ENCODE data around the gene KIFBP. TPM values are rescaled to one million over a fixed set of nuclear protein-coding genes. Genes with fewer than 3 reads are reported as not detected.

Gene KIFBP
- total RNA-seq, 1 experiment from 2014 or later: 44.7 TPM

GRCh38 chr10:68981074-68981473 lies 7.5 kb upstream of the KIFBP start:
- no peak overlapping the region for H4K5ac ChIP-seq (ENCODE audit: insufficient read length, low read depth, low read length)
- H4K8ac ChIP-seq (replicated peaks; ENCODE audit: insufficient read length, low read depth, low read length): no peak overlapping the region
- no peak overlapping the region for H3K56ac ChIP-seq (ENCODE audit: insufficient read length, low read depth, low read length)
- H3K79me1 ChIP-seq (ENCODE audit: insufficient read depth, low read depth, low read length, poor library complexity, severe bottlenecking): peaks cover 5% of the 10 kb centered on the region
- H2BK20ac ChIP-seq (ENCODE audit: low read depth, low read length, poor library complexity, severe bottlenecking): no peak overlapping the region
- no peak overlapping the region for H3T11ph ChIP-seq (ENCODE audit: low read length)
- TF ChIP-seq, protein P1, sequence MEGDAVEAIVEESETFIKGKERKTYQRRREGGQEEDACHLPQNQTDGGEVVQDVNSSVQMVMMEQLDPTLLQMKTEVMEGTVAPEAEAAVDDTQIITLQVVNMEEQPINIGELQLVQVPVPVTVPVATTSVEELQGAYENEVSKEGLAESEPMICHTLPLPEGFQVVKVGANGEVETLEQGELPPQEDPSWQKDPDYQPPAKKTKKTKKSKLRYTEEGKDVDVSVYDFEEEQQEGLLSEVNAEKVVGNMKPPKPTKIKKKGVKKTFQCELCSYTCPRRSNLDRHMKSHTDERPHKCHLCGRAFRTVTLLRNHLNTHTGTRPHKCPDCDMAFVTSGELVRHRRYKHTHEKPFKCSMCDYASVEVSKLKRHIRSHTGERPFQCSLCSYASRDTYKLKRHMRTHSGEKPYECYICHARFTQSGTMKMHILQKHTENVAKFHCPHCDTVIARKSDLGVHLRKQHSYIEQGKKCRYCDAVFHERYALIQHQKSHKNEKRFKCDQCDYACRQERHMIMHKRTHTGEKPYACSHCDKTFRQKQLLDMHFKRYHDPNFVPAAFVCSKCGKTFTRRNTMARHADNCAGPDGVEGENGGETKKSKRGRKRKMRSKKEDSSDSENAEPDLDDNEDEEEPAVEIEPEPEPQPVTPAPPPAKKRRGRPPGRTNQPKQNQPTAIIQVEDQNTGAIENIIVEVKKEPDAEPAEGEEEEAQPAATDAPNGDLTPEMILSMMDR (conservative IDR thresholded peaks at IDR 0.05): peak; percentile 55; the same call in 2 of the 3 replicates
- H3K23me2 ChIP-seq (ENCODE audit: insufficient read length, low read depth, low read length, poor library complexity, severe bottlenecking): no peaks in the 10 kb centered on the region
- no peak overlapping the region for H4K91ac ChIP-seq (ENCODE audit: insufficient read length, low read depth, low read length)
- H3K27ac ChIP-seq (ENCODE audit: insufficient read length, low read depth, low read length): no peak overlapping the region
- no peak for DNase-seq
- no peak overlapping the region for H2BK5ac ChIP-seq (ENCODE audit: insufficient read length, low read length)
- H3K23ac ChIP-seq (ENCODE audit: insufficient read length, low read depth, low read length): no peak overlapping the region
- H2BK120ac ChIP-seq (ENCODE audit: low read depth, low read length, poor library complexity, severe bottlenecking): no peak overlapping the region
- peaks cover 47 to 88% (median 74%) of the 10 kb centered on the region in 3 experiments for H3K36me3 Mint-ChIP-seq (ENCODE audit: insufficient read depth in 1 of 3, low read depth in 3 of 3)
- H3K4me2 ChIP-seq (ENCODE audit: insufficient read depth, insufficient read length, low read length): no peak overlapping the region
- H3K9ac ChIP-seq (ENCODE audit: extremely low read depth, insufficient read length, low read length): no peak overlapping the region
- no peaks in the 10 kb centered on the region; a peak in 1 of 5 replicates for H3K9me3 Mint-ChIP-seq
- no CpG with 5 or more reads among the region's 1 CpG for WGBS (ENCODE audit: extremely low coverage, insufficient read length, low lambda C conversion rate)
- H3K4me1 Mint-ChIP-seq: no peaks in the 10 kb centered on the region
- no peak overlapping the region for H3K18ac ChIP-seq (ENCODE audit: insufficient read length, low read depth, low read length)
- H2AK5ac ChIP-seq (ENCODE audit: insufficient read length, low read length): no peak overlapping the region
- H3K9me3 ChIP-seq (ENCODE audit: control insufficient read depth, low read depth, low read length): no peaks in the 10 kb centered on the region
- H3K79me2 ChIP-seq (ENCODE audit: insufficient read depth, low read length): no peaks in the 10 kb centered on the region
- no peaks in the 10 kb centered on the region for H4K20me1 ChIP-seq (ENCODE audit: control insufficient read depth, insufficient read depth, insufficient read length)
- H3K27me3 ChIP-seq (ENCODE audit: insufficient read depth, low read length): no peaks in the 10 kb centered on the region
- H3K27me3 Mint-ChIP-seq (ENCODE audit: low read depth): no peaks in the 10 kb centered on the region; the same call in 1 of the 2 replicates
- no peak overlapping the region for H2AFZ ChIP-seq (ENCODE audit: low read length)
- no peak overlapping the region for H3K14ac ChIP-seq (ENCODE audit: insufficient read depth, low read length)
- H2BK12ac ChIP-seq (ENCODE audit: insufficient read length, low read depth, low read length): no peak overlapping the region
- H3K4me1 ChIP-seq (ENCODE audit: insufficient read depth, low read length): no peaks in the 10 kb centered on the region
- no peak overlapping the region for H2BK15ac ChIP-seq (ENCODE audit: low read depth, low read length)
- H3K4me3 Mint-ChIP-seq: no peak overlapping the region
- no peak overlapping the region for H3K27ac Mint-ChIP-seq
- H3K4ac ChIP-seq (ENCODE audit: low read depth, low read length): no peak overlapping the region
